ENCODE data around the gene MPG.
"Not testable (repeated sequence)": the region's sequence is repeated elsewhere in the genome, so short reads cannot be mapped to it uniquely, and the experiment has no call there.

MPG gene

GRCh38 chr16:46510-46909 lies 31.5 kb upstream of the MPG start:
- DNase-seq; in situ Hi-C loops (cut with MboI; ENCODE audit: low pct_unique_long_range_greater_than_20kb, low sequenced_read_pairs): not testable (repeated sequence)

GRCh38 chr16:47234-47633 lies 30.8 kb upstream of the MPG start:
- no peak for DNase-seq
- in situ Hi-C loops (cut with MboI; ENCODE audit: low pct_unique_long_range_greater_than_20kb, low sequenced_read_pairs) = no loop called here

GRCh38 chr16:50769-51591 lies 27.0 kb upstream of the MPG start:
- in situ Hi-C loops (cut with MboI; ENCODE audit: low pct_unique_long_range_greater_than_20kb, low sequenced_read_pairs) = no loop called here
- no peak for DNase-seq

GRCh38 chr16:53346-54236 lies 24.4 kb upstream of the MPG start, which contains the start of the genes POLR3K and SNRNP25:
POLR3K (minus strand) TSS chr16:53608; CDS start chr16:53586, 22 bp downstream.
SNRNP25 (plus strand) TSS chr16:53828; CDS start chr16:54017, 189 bp downstream.
- in situ Hi-C loops (cut with MboI; ENCODE audit: low pct_unique_long_range_greater_than_20kb, low sequenced_read_pairs) = no loop called here
- peak; percentile 99 for DNase-seq

- DNase-seq = no peak
- in situ Hi-C loops (cut with MboI; ENCODE audit: low pct_unique_long_range_greater_than_20kb, low sequenced_read_pairs) = no loop called here
Measured at GRCh38 chr16:54237-54581, 23.8 kb upstream of the MPG start.

- DNase-seq = no peak
- in situ Hi-C loops (cut with MboI; ENCODE audit: low pct_unique_long_range_greater_than_20kb, low sequenced_read_pairs) = no loop called here
Measured at GRCh38 chr16:55571-56136, 22.4 kb upstream of the MPG start.

GRCh38 chr16:56231-56927 lies 21.6 kb upstream of the MPG start:
- DNase-seq = no peak
- in situ Hi-C loops (cut with MboI; ENCODE audit: low pct_unique_long_range_greater_than_20kb, low sequenced_read_pairs) = no loop called here

- in situ Hi-C loops (cut with MboI; ENCODE audit: low pct_unique_long_range_greater_than_20kb, low sequenced_read_pairs) = no loop called here
- no peak for DNase-seq
Measured at GRCh38 chr16:57711-58110, 20.3 kb upstream of the MPG start.

- in situ Hi-C loops (cut with MboI; ENCODE audit: low pct_unique_long_range_greater_than_20kb, low sequenced_read_pairs) = no loop called here
- DNase-seq = no peak
Measured at GRCh38 chr16:58491-59439, 19.3 kb upstream of the MPG start.

GRCh38 chr16:59440-60059 lies 18.5 kb upstream of the MPG start:
- no peak for DNase-seq
- in situ Hi-C loops (cut with MboI; ENCODE audit: low pct_unique_long_range_greater_than_20kb, low sequenced_read_pairs) = no loop called here

GRCh38 chr16:60166-60565 lies 17.9 kb upstream of the MPG start:
- in situ Hi-C loops (cut with MboI; ENCODE audit: low pct_unique_long_range_greater_than_20kb, low sequenced_read_pairs) = no loop called here
- DNase-seq = no peak

- no peak for DNase-seq
- in situ Hi-C loops (cut with MboI; ENCODE audit: low pct_unique_long_range_greater_than_20kb, low sequenced_read_pairs) = no loop called here
Measured at GRCh38 chr16:60929-61878, 16.8 kb upstream of the MPG start.

- no peak for DNase-seq
- in situ Hi-C loops (cut with MboI; ENCODE audit: low pct_unique_long_range_greater_than_20kb, low sequenced_read_pairs) = no loop called here
Measured at GRCh38 chr16:61879-62281, 16.1 kb upstream of the MPG start.

- in situ Hi-C loops (cut with MboI; ENCODE audit: low pct_unique_long_range_greater_than_20kb, low sequenced_read_pairs) = no loop called here
- no peak for DNase-seq
Measured at GRCh38 chr16:62283-62967, 15.6 kb upstream of the MPG start.

- in situ Hi-C loops (cut with MboI; ENCODE audit: low pct_unique_long_range_greater_than_20kb, low sequenced_read_pairs) = no loop called here
- no peak for DNase-seq
Measured at GRCh38 chr16:62968-63391, 15.0 kb upstream of the MPG start.

GRCh38 chr16:63466-63865 lies 14.6 kb upstream of the MPG start:
- in situ Hi-C loops (cut with MboI; ENCODE audit: low pct_unique_long_range_greater_than_20kb, low sequenced_read_pairs) = no loop called here

More at GRCh38 chr16:63466-63865, 14.6 kb upstream of the MPG start:
- no peak for DNase-seq

All from KBM-7 (cell line).